Fibroblast of lung (primary cell): ENCODE results near the gene ARX. TPM values are rescaled to one million over a fixed set of nuclear protein-coding genes. Genes with fewer than 3 reads are reported as not detected.

Experiments used
- DNase-seq, 2 donors: peaks; one replicate each; pipeline versions ENCODE4 v3.0.0 to v3.0.0-alpha.2; 2010; ENCODE audit warnings: low read depth in 2 of 2
- H2AFZ ChIP-seq: 2 replicates; pipeline ENCODE4 v1.5.1; 2012; ENCODE audit warnings: low read length, control low read depth, inconsistent platforms
- H3K27ac ChIP-seq: 2 replicates; pipeline ENCODE4 v1.5.1; 2011; ENCODE audit warnings: low read length, control low read depth; ENCODE audit not compliant: insufficient read depth
- H3K27me3 ChIP-seq: 2 replicates; pipeline ENCODE4 v1.5.1; 2011; ENCODE audit warnings: mild to moderate bottlenecking, low read length; ENCODE audit not compliant: control insufficient read depth, insufficient read depth
- H3K36me3 ChIP-seq: 2 replicates; pipeline ENCODE4 v1.5.1; 2011; ENCODE audit warnings: low read length; ENCODE audit not compliant: control insufficient read depth, insufficient read depth
- H3K4me1 ChIP-seq: 2 replicates; pipeline ENCODE4 v1.5.1; 2011; ENCODE audit warnings: low read length; ENCODE audit not compliant: control insufficient read depth, insufficient read depth; ENCODE audit errors: extremely low read depth
- H3K4me2 ChIP-seq: 2 replicates; pipeline ENCODE4 v1.5.1; 2011; ENCODE audit warnings: low read length, control low read depth; ENCODE audit not compliant: insufficient read depth; ENCODE audit errors: extremely low read depth
- H3K4me3 ChIP-seq, 4 experiments: fragments of 200-600 bp in 1 of 4; sonication (generic) in 1 of 4; replicated peaks in 1 of 4; 2 replicates each; pipeline ENCODE4 v1.5.1; 2011 to 2016; ENCODE audit warnings: low read length in 4 of 4, low read depth in 3 of 4, mild to moderate bottlenecking in 3 of 4, control low read depth in 2 of 4, inconsistent platforms in 1 of 4, mixed read lengths in 1 of 4; ENCODE audit not compliant: insufficient read depth in 1 of 4; ENCODE audit errors: control extremely low read depth in 1 of 4
- H3K79me2 ChIP-seq: 2 replicates; pipeline ENCODE4 v1.5.1; 2012; ENCODE audit warnings: mild to moderate bottlenecking, low read length, inconsistent platforms; ENCODE audit not compliant: control insufficient read depth, insufficient read depth
- H3K9ac ChIP-seq: 2 replicates; pipeline ENCODE4 v1.5.1; 2011; ENCODE audit warnings: mild to moderate bottlenecking, low read length, control low read depth; ENCODE audit not compliant: insufficient read depth
- H3K9me3 ChIP-seq: 2 replicates; pipeline ENCODE4 v1.5.1; 2012; ENCODE audit warnings: low read depth, low read length; ENCODE audit not compliant: control insufficient read depth, insufficient read depth
- H4K20me1 ChIP-seq: 2 replicates; pipeline ENCODE4 v1.5.1; 2011; ENCODE audit warnings: low read length; ENCODE audit not compliant: control insufficient read depth, insufficient read depth; ENCODE audit errors: extremely low read depth
- CTCF ChIP-seq, 2 donors: IDR thresholded peaks in 1 of 2; conservative IDR thresholded peaks in 1 of 2; 1 replicate in 1 of 2; 2 replicates in 1 of 2; pipeline ENCODE4 v1.5.1; 2011 to 2012; ENCODE audit warnings: low read length in 2 of 2, control low read depth in 1 of 2, inconsistent platforms in 1 of 2, low read depth in 1 of 2, mild to moderate bottlenecking in 1 of 2
- EZH2 ChIP-seq: IDR thresholded peaks from 2 replicates; pipeline ENCODE4 v1.5.1; 2012; ENCODE audit warnings: low read length, control low read depth, mild to moderate bottlenecking; ENCODE audit errors: missing control alignments
- polyA plus RNA-seq, 2 donors: library from polyadenylated mRNA; depleted of rRNA in 1 of 2; stranded (reverse) in 1 of 2; unstranded in 1 of 2; fragments of >200 nt; gene quantifications; 2 replicates each; pipeline ENCODE4 v1.2.1, GENCODE V29; 2011 to 2012; ENCODE audit warnings: missing spikeins in 1 of 2
- total RNA-seq: library from RNA; depleted of rRNA; stranded (reverse); fragments of >200 nt; gene quantifications from 2 replicates; pipeline ENCODE4 v1.2.1, GENCODE V29; 2014

Gene ARX
- total and polyA plus RNA-seq, 2 donors (not counting 1 experiment from before 2014, with no cell fraction given), result not detected

GRCh38 chrX:24981030-24981429, 34.7 kb downstream of the ARX start:
- DNase-seq, result no peak
- no peak overlapping the region for H3K27ac ChIP-seq
- TF ChIP-seq EZH2, result no peak
- no peak for TF ChIP-seq CTCF (conservative IDR thresholded peaks at IDR 0.05 in 1 of 2, IDR thresholded peaks at IDR 0.05 in 1 of 2; ENCODE audit: low read depth in 1 of 2, low read length in 2 of 2)
- no peaks in the 10 kb centered on the region for H3K79me2 ChIP-seq
- no peaks in the 10 kb centered on the region for H3K36me3 ChIP-seq
- no peak overlapping the region for H3K4me2 ChIP-seq
- H2AFZ ChIP-seq, result no peak overlapping the region
- no peaks in the 10 kb centered on the region for H3K27me3 ChIP-seq
- H4K20me1 ChIP-seq, result no peaks in the 10 kb centered on the region
- H3K9me3 ChIP-seq, result no peaks in the 10 kb centered on the region
- no peak overlapping the region for H3K9ac ChIP-seq
- no peaks in the 10 kb centered on the region for H3K4me1 ChIP-seq
- no peak overlapping the region for H3K4me3 ChIP-seq

- Histone ChIP-seq H2AFZ (no peak overlapping the region), H3K4me3 (no peak overlapping the region), H3K4me2 (no peak overlapping the region), H4K20me1 (no peaks in the 10 kb centered on the region), H3K79me2 (no peaks in the 10 kb centered on the region), H3K27ac (no peak overlapping the region), H3K9ac (no peak overlapping the region), H3K4me1 (no peaks in the 10 kb centered on the region), H3K9me3 (no peaks in the 10 kb centered on the region), H3K36me3 (no peaks in the 10 kb centered on the region), H3K27me3 (no peaks in the 10 kb centered on the region)
- peak in 1 of 2 donors; percentile 8 for DNase-seq
- no peak for TF ChIP-seq EZH2
- no peak for TF ChIP-seq CTCF (conservative IDR thresholded peaks at IDR 0.05 in 1 of 2, IDR thresholded peaks at IDR 0.05 in 1 of 2; ENCODE audit: low read depth in 1 of 2, low read length in 2 of 2)
Observed at GRCh38 chrX:24979081-24979480, 36.7 kb downstream of the ARX start.

- no peaks in the 10 kb centered on the region for H4K20me1 ChIP-seq
- no peak overlapping the region for H3K9ac ChIP-seq
- H3K27me3 ChIP-seq, result no peaks in the 10 kb centered on the region
- no peak for DNase-seq
- TF ChIP-seq EZH2 (no peak), CTCF (conservative IDR thresholded peaks at IDR 0.05 in 1 of 2, IDR thresholded peaks at IDR 0.05 in 1 of 2; ENCODE audit: low read depth in 1 of 2, low read length in 2 of 2) (no peak)
- no peak overlapping the region for H3K4me3 ChIP-seq
- H3K27ac ChIP-seq, result no peak overlapping the region
- H2AFZ ChIP-seq, result no peak overlapping the region
- H3K36me3 ChIP-seq, result no peaks in the 10 kb centered on the region
- no peaks in the 10 kb centered on the region for H3K4me1 ChIP-seq
- H3K79me2 ChIP-seq, result no peaks in the 10 kb centered on the region
- H3K4me2 ChIP-seq, result no peak overlapping the region
- H3K9me3 ChIP-seq, result no peaks in the 10 kb centered on the region
Observed at GRCh38 chrX:24969812-24970211, 46.0 kb downstream of the ARX start.
